Omental fat pad (tissue), 4 donors: ENCODE data around the gene NRROS. TPM values are rescaled to one million over a fixed set of nuclear protein-coding genes. Genes with fewer than 3 reads are reported as not detected.

Experiments
- ATAC-seq: fragments of 150-250 bp; one replicate; pipeline ENCODE4 v1.9.1; 2016; ENCODE audit warnings: mild to moderate bottlenecking, moderate library complexity; ENCODE audit not compliant: low FRiP score
- DNase-seq: peaks from one replicate; pipeline ENCODE4 v3.0.0-alpha.2; 2019; ENCODE audit warnings: low spot score
- total RNA-seq, 4 donors: library from RNA; depleted of rRNA; stranded (reverse); fragments of >200 nt; gene quantifications; one replicate each; pipeline ENCODE4 v1.1.0, GENCODE V29; 2016
- TF ChIP-seq, protein P1 (sequence below), 3 donors: fragments of 450-650 bp; IDR thresholded peaks; one replicate each; pipeline ENCODE4 v1.5.1; 2016 to 2017; ENCODE audit warnings: antibody characterized with exemption in 3 of 3, mild to moderate bottlenecking in 3 of 3, moderate library complexity in 2 of 3

The NRROS gene
- total RNA-seq, 4 donors from 2014 or later, result 4.3 to 21.0 (median 19.4) TPM

DNA sequence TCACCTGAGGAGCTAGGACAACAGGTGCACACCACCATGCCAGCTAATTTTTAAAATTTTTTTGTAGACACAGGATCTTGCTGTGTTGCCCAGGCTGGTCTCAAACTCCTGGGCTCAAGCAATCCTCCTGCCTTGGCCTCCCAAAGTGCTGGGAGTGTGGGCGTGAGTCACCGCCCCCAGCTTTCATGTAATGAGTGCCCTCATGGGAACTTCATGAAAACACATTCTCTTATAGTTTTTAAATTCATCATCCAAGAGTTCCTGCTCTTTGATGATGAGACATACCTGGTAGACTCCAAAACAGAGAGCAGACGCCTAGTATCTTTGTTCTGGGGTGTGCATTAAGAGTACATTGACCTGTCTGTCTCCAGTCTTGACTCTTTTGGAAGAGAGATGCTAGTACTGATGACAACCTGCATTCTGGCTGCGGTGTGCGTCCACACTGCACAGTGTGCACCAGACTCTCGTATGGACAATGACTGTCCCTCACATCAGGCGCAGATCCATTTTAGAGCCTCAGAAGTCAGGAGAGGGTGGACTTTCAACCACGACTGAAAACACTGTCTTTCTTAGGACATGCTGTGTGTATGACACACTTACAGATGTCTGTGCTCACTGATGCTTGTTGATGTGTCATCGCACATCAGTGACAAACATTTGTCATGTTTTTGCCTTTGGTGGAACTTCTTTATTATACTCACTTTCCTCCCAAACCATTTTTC lies 2.0 kb downstream of the NRROS start:
- ATAC-seq (no peak), DNase-seq (no peak)
- TF ChIP-seq, protein P1, sequence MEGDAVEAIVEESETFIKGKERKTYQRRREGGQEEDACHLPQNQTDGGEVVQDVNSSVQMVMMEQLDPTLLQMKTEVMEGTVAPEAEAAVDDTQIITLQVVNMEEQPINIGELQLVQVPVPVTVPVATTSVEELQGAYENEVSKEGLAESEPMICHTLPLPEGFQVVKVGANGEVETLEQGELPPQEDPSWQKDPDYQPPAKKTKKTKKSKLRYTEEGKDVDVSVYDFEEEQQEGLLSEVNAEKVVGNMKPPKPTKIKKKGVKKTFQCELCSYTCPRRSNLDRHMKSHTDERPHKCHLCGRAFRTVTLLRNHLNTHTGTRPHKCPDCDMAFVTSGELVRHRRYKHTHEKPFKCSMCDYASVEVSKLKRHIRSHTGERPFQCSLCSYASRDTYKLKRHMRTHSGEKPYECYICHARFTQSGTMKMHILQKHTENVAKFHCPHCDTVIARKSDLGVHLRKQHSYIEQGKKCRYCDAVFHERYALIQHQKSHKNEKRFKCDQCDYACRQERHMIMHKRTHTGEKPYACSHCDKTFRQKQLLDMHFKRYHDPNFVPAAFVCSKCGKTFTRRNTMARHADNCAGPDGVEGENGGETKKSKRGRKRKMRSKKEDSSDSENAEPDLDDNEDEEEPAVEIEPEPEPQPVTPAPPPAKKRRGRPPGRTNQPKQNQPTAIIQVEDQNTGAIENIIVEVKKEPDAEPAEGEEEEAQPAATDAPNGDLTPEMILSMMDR (IDR thresholded peaks at IDR 0.05), result no peak

DNA sequence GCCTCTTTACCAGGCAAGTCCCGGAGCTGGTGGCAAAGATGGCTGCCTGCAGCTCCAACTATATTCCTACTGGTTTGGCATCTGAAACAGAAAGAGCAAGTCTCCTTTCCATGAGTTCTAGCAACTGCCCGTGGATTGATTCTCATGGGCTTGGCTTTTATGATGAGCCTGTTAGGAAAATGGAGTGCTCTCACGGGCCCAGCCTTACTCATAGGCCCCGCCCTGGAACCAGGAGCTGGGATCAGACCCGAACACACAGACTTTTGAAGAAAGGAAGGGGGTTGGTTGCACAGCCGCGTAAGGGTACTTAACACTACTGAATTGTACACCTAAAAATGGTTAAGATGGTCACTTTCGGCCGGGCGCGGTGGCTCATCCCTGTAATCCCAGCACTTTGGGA lies 2.9 kb downstream of the NRROS start:
- TF ChIP-seq, protein P1 (IDR thresholded peaks at IDR 0.05), result no peak
- DNase-seq, result no peak
- no peak for ATAC-seq

DNA sequence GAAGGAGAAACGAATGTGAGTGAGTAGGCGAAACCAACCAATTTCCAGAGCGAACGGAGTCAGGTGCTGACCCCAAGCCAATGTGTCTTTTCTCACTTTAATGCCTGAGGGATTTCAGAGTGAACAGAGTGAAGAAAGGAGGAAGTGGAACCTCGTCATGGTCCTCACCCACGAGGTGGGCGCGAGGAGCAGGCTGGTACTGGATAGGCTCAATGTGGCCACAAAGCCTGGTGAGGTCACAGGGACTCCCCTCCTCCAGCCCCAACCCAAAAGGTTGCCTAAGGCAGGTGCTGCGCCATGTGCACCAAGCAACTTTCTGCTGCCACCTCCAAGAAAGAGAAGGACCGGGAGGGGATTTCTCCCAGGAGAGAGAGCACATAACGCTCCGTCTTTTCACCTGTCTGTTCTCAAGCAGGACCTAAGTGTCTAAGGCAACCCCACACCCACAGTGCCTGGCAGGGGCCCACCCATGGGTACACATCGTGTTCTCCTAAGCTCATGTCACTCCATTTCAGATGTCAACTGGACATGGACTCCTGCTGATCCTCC lies 3.8 kb downstream of the NRROS start:
- ATAC-seq (no peak), DNase-seq (no peak)
- TF ChIP-seq, protein P1 (IDR thresholded peaks at IDR 0.05), result no peak

DNA sequence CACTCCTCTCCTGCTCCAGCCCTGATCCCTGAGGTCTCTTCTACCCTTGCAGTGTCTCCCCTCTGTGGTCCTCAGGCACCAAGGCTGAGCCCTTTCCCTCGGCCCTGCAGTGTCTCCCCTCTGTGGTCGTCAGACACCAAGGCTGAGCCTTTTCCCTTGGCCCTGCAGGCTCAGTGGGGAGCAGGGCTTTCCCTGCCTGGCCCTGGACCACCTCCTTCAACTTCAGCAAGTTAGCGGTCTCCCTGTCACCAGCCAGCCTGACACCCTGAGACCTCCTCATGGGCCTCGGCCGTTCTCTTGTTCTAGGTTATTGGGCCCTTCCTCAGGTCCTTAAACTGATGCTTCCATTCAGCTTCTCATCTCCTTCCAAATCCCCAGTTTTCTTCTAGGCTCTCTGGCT lies 4.3 kb downstream of the NRROS start:
- TF ChIP-seq, protein P1 (IDR thresholded peaks at IDR 0.05), result no peak
- DNase-seq (no peak), ATAC-seq (no peak)

DNA sequence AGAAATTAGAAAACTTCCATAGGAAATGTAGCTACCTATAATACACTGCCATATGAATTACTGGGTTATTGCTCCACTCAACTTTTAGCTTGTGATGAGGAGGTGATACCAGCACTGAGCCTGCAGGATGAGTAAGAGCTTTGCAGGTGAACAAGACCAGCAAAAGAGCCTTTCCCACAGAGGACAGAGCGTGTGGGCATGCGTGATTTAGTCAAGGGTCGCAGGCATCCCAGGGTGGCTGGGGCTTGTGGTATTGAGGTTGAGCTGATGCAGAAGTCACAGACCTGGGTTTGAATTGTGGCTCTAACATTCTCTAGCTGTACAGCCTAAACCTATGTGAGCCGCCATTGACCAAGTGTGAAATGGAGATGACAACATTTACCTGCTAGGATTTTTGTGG lies 5.6 kb downstream of the NRROS start:
- TF ChIP-seq, protein P1 (IDR thresholded peaks at IDR 0.05), result no peak
- ATAC-seq, result no peak
- no peak for DNase-seq

DNA sequence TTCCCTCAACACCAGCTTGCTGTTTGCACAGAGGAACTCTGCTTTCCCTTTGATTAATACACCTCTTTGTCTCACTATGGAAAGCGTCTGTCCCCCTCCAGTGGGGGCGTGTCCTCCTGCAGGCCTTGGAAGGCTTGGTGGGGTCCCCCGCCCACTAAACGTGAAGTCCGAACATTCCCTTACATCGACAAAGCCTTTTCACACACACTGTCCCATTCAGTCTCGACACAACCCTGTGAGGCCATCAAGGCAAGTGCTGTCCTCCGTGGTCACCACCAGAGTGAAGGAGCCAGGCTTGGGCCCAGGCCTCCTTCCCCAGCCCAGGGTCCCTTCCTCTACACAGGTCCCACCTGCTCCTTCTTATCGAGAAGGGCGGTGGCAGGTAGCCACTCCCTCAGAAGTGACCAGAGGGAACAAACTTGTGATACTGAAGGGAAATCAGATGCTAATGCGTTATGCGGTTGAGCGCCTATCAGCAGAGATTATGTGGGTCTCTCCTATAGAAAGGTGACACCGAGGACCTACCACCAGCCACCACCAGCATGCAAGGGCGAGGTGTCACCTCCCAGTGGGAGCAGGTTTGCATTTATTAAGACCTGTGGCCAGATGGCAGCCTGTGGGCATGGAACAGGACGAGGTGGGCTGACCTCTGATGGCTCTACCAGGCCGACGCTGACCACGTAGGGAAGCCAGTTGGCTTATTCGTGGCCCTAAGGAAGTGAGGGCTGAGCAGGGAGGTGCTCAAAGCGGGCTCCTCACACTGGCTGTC lies 6.6 kb downstream of the NRROS start:
- TF ChIP-seq, protein P1 (IDR thresholded peaks at IDR 0.05), result no peak
- DNase-seq, result no peak
- no peak for ATAC-seq
